Endothelial cell of umbilical vein (primary cell): ENCODE results near the gene CHMP6. TPM values are rescaled to one million over a fixed set of nuclear protein-coding genes. Genes with fewer than 3 reads are reported as not detected.

Experiments
- BruUV-seq: library from RNA; stranded (reverse); fragments of 400-500 nt; replicated peaks from 2 replicates; lab custom pipeline; 2021; lab: Mats Ljungman, UMichigan
- CTCF ChIA-PET: fragments of 300-600, 350-600 bp; sonication (Branson Sonifier 250); formaldehyde crosslinking; loops from one replicate; lab custom pipeline; 2021; ENCODE audit warnings: antibody characterized with exemption, inconsistent platforms; lab: Charles Lee
- POLR2A ChIA-PET: fragments of 300-600, 350-600 bp; sonication (Branson Sonifier 250); formaldehyde crosslinking; loops from one replicate; lab custom pipeline; 2021; ENCODE audit warnings: antibody characterized with exemption, inconsistent platforms; lab: Charles Lee
- DNase-seq: peaks from one replicate; pipeline ENCODE4 v3.0.0-alpha.2; 2011; ENCODE audit warnings: low read depth, low spot score
- FAIRE-seq: peaks from 2 replicates; lab custom pipeline; 2011; peaks lifted over from hg19 to GRCh38; lab: Jason Lieb, UNC
- H2AFZ ChIP-seq: 2 replicates; pipeline ENCODE4 v1.6.0; 2012; ENCODE audit warnings: low read depth, low read length, control low read depth, inconsistent platforms
- H3K27ac ChIP-seq: 2 replicates; pipeline ENCODE4 v1.5.1; 2011; ENCODE audit warnings: low read depth, mild to moderate bottlenecking, control low read depth, low read length, moderate library complexity; ENCODE audit not compliant: insufficient read depth
- H3K27me3 ChIP-seq, 2 experiments: 2 replicates each; pipeline versions ENCODE4 v1.6.0 to v1.6.1; 2011; ENCODE audit warnings: low read length in 2 of 2, mixed read lengths in 1 of 2; ENCODE audit not compliant: control insufficient read depth in 2 of 2, insufficient read depth in 2 of 2
- H3K36me3 ChIP-seq, 2 experiments: 2 replicates in 1 of 2; 3 replicates in 1 of 2; pipeline ENCODE4 v1.5.1; 2011; ENCODE audit warnings: low read length in 2 of 2, mild to moderate bottlenecking in 1 of 2, moderate library complexity in 1 of 2; ENCODE audit not compliant: control insufficient read depth in 2 of 2, insufficient read depth in 2 of 2; ENCODE audit errors: extremely low read depth in 1 of 2
- H3K4me1 ChIP-seq: 3 replicates; pipeline ENCODE4 v1.5.1; 2011; ENCODE audit warnings: mild to moderate bottlenecking, low read length; ENCODE audit not compliant: control insufficient read depth, insufficient read depth; ENCODE audit errors: extremely low read depth
- H3K4me2 ChIP-seq: 2 replicates; pipeline ENCODE4 v1.6.1; 2011; ENCODE audit warnings: low read length, control low read depth, mixed read lengths; ENCODE audit not compliant: insufficient read depth
- H3K4me3 ChIP-seq, 3 experiments: fragments of 200-600 bp in 1 of 3; sonication (generic), shearing (Covaris generic) in 1 of 3; replicated peaks in 1 of 3; 2 replicates each; pipeline ENCODE4 v1.5.1; 2011 to 2016; ENCODE audit warnings: control low read depth in 3 of 3, low read length in 3 of 3, mild to moderate bottlenecking in 2 of 3, inconsistent platforms in 1 of 3, low read depth in 1 of 3, moderate library complexity in 1 of 3; ENCODE audit not compliant: insufficient read depth in 1 of 3
- H3K79me2 ChIP-seq: 2 replicates; pipeline ENCODE4 v1.6.0; 2012; ENCODE audit warnings: low read length, inconsistent platforms; ENCODE audit not compliant: control insufficient read depth, insufficient read depth
- H3K9ac ChIP-seq: replicated peaks from 2 replicates; pipeline ENCODE3; 2011; ENCODE audit warnings: low read length, control low read depth; ENCODE audit not compliant: insufficient read depth; ENCODE audit errors: extremely low read depth
- H3K9me1 ChIP-seq: replicated peaks from 3 replicates; pipeline ENCODE4 v1.6.0; 2011; ENCODE audit warnings: mild to moderate bottlenecking, low read length; ENCODE audit not compliant: control insufficient read depth, insufficient read depth; ENCODE audit errors: extremely low read depth
- H3K9me3 ChIP-seq: replicated peaks from 2 replicates; pipeline ENCODE4 v1.5.1; 2012; ENCODE audit warnings: low read length, inconsistent platforms; ENCODE audit not compliant: control insufficient read depth, insufficient read depth
- H4K20me1 ChIP-seq: replicated peaks from 2 replicates; pipeline ENCODE3; 2011; ENCODE audit warnings: mild to moderate bottlenecking, low read length; ENCODE audit not compliant: control insufficient read depth, insufficient read depth; ENCODE audit errors: extremely low read depth
- CTCF ChIP-seq, 2 donors: IDR thresholded peaks; 1 replicate in 1 of 2; 2 replicates in 1 of 2; pipeline ENCODE4 v1.5.1; 2011; ENCODE audit warnings: low read length in 2 of 2, mild to moderate bottlenecking in 2 of 2, moderate library complexity in 2 of 2, control low read depth in 1 of 2, inconsistent platforms in 1 of 2, low read depth in 1 of 2; ENCODE audit not compliant: insufficient read depth in 1 of 2; ENCODE audit errors: extremely low read depth in 1 of 2
- EZH2 ChIP-seq: IDR thresholded peaks from 2 replicates; pipeline ENCODE4 v1.6.1; 2012; ENCODE audit warnings: borderline replicate concordance, low read depth, mild to moderate bottlenecking, moderate library complexity, low read length, inconsistent platforms; ENCODE audit not compliant: severe bottlenecking
- FOS ChIP-seq: IDR thresholded peaks from 2 replicates; pipeline ENCODE4 v1.6.1; 2011; ENCODE audit warnings: mild to moderate bottlenecking, low read length, moderate library complexity, borderline replicate concordance; ENCODE audit not compliant: insufficient read depth
- GATA2 ChIP-seq: IDR thresholded peaks from 2 replicates; pipeline ENCODE4 v1.7.0; 2011; ENCODE audit warnings: low read depth, mild to moderate bottlenecking, moderate library complexity, mixed read lengths, low read length; ENCODE audit not compliant: insufficient read length, insufficient read depth
- JUN ChIP-seq: IDR thresholded peaks from 2 replicates; pipeline ENCODE4 v1.6.1; 2011; ENCODE audit warnings: borderline replicate concordance, low read depth; ENCODE audit not compliant: insufficient read length, insufficient read depth
- MYC ChIP-seq: IDR thresholded peaks from one replicate; pipeline ENCODE4 v1.6.1; 2011; ENCODE audit warnings: mild to moderate bottlenecking, low read depth, low read length
- POLR2A ChIP-seq: IDR thresholded peaks from 2 replicates; pipeline ENCODE4 v1.6.1; 2012; ENCODE audit warnings: low read depth, mild to moderate bottlenecking, control low read depth, low read length
- POLR2AphosphoS5 ChIP-seq: IDR thresholded peaks from 2 replicates; pipeline ENCODE4 v1.6.1; 2012; ENCODE audit warnings: low read depth, mild to moderate bottlenecking, control low read depth, low read length, moderate library complexity; ENCODE audit not compliant: insufficient read depth
- dilution Hi-C: fragments of 300-500 bp; cut with MboI; formaldehyde crosslinking; loops from one replicate; pipeline ENCODE4 v1.15.0; 2019; ENCODE audit warnings: low sequenced_read_pairs; ENCODE audit not compliant: extremely low pct_ligation_motif_present
- intact Hi-C: fragments of 100-400 bp; cut with micrococcal nuclease; formaldehyde crosslinking; loops from one replicate; pipeline ENCODE4 v1.10.0; 2022
- polyA plus RNA-seq, 4 experiments: library from polyadenylated mRNA; depleted of rRNA in 3 of 4; stranded (reverse) in 3 of 4; unstranded in 1 of 4; fragments of >200 nt; gene quantifications; 2 replicates each; pipeline versions ENCODE4 v1.2.1 to v1.2.3, GENCODE V29; 2011 to 2012; ENCODE audit warnings: missing spikeins in 1 of 4
- total RNA-seq: library from RNA; stranded (reverse); gene quantifications from 2 replicates; pipeline ENCODE4 v1.2.3, GENCODE V29; 2021
- TF ChIP-seq, protein P1 (sequence below): IDR thresholded peaks from 2 replicates; pipeline ENCODE4 v1.6.1; 2011; ENCODE audit not compliant: insufficient read depth, insufficient read length

CHMP6 gene
- total and polyA plus RNA-seq, 2 donors (not counting 3 experiments of a cell fraction or from before 2014, with no cell fraction given) = 42.5 to 48.5 TPM

- no peaks in the 10 kb centered on the region for H3K27me3 ChIP-seq
- DNase-seq = no peak
- TF ChIP-seq POLR2A (no peak), JUN (no peak), FOS (no peak), CTCF (IDR thresholded peaks at IDR 0.05; ENCODE audit: extremely low read depth in 1 of 2, insufficient read depth in 1 of 2, low read depth in 1 of 2, low read length in 2 of 2) (no peak), EZH2 (no peak), MYC (no peak), GATA2 (no peak), POLR2AphosphoS5 (no peak)
- TF ChIP-seq, protein P1, sequence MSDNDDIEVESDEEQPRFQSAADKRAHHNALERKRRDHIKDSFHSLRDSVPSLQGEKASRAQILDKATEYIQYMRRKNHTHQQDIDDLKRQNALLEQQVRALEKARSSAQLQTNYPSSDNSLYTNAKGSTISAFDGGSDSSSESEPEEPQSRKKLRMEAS = no peak
- CTCF ChIA-PET = interaction anchor here (0.6 to 2.3 kb wide), 4 partner anchors 51 to 785 kb away, joined by 3 to 41 read pairs (median 4); no protein-coding TSS in a partner anchor
- dilution Hi-C loops = no loop called here
- H3K9me1 ChIP-seq = no peaks in the 10 kb centered on the region
- H3K36me3 ChIP-seq = no peaks in the 10 kb centered on the region
- H3K27ac ChIP-seq = no peak overlapping the region
- no peak overlapping the region for H2AFZ ChIP-seq
- no peak overlapping the region for H3K4me2 ChIP-seq
- POLR2A ChIA-PET = no interaction called here
- H3K9ac ChIP-seq = no peak overlapping the region
- no TSS peak for BruUV-seq
- no peaks in the 10 kb centered on the region for H3K9me3 ChIP-seq
- no peaks in the 10 kb centered on the region for H3K79me2 ChIP-seq
- intact Hi-C loops = loop anchor here (1.0 kb wide), 2 partner anchors 114 to 553 kb away; no protein-coding TSS in a partner anchor
- no peaks in the 10 kb centered on the region for H4K20me1 ChIP-seq
- FAIRE-seq = no peak
- H3K4me3 ChIP-seq = no peak overlapping the region
- H3K4me1 ChIP-seq = no peaks in the 10 kb centered on the region
These were observed 11.1 kb upstream of the CHMP6 start for GRCh38 chr17:80980397-80981061.
